Activated T-cell treated with anti-CD3 and anti-CD28 coated beads, Interleukin-2, amount 50 U/mL, for 1 hour (primary cell): ENCODE measurements around the gene COX4I1.

ENCODE experiments used
- DNase-seq: peaks from one replicate; pipeline ENCODE4 v3.0.0-alpha.2; 2020

Gene COX4I1

GRCh38 chr16:85768199-85768598, 31.3 kb upstream of the COX4I1 start:
- DNase-seq, result no peak

- no peak for DNase-seq
Measured at GRCh38 chr16:85770741-85771140, 28.8 kb upstream of the COX4I1 start.

- no peak for DNase-seq
Measured at GRCh38 chr16:85773044-85773443, 26.5 kb upstream of the COX4I1 start.

- no peak for DNase-seq
Measured at GRCh38 chr16:85774136-85774535, 25.4 kb upstream of the COX4I1 start.

- DNase-seq, result no peak
Measured at GRCh38 chr16:85774811-85775210, 24.7 kb upstream of the COX4I1 start.

- DNase-seq, result no peak
Measured at GRCh38 chr16:85777583-85778310, 21.7 kb upstream of the COX4I1 start.

- DNase-seq, result no peak
Measured at GRCh38 chr16:85778873-85779272, 20.6 kb upstream of the COX4I1 start.

GRCh38 chr16:85780281-85780680, 19.2 kb upstream of the COX4I1 start:
- DNase-seq, result no peak

GRCh38 chr16:85781156-85781555, 18.3 kb upstream of the COX4I1 start:
- no peak for DNase-seq

GRCh38 chr16:85781695-85782370, 17.7 kb upstream of the COX4I1 start:
- no peak for DNase-seq

- no peak for DNase-seq
Measured at GRCh38 chr16:85782451-85782850, 17.0 kb upstream of the COX4I1 start.

GRCh38 chr16:85783441-85783840, 16.1 kb upstream of the COX4I1 start:
- DNase-seq, result no peak

- DNase-seq, result no peak
Measured at GRCh38 chr16:85784813-85785212, 14.7 kb upstream of the COX4I1 start.

- DNase-seq, result no peak
Measured at GRCh38 chr16:85785927-85786326, 13.6 kb upstream of the COX4I1 start.

- no peak for DNase-seq
Measured at GRCh38 chr16:85788819-85789218, 10.7 kb upstream of the COX4I1 start.

GRCh38 chr16:85789773-85790172, 9.7 kb upstream of the COX4I1 start:
- DNase-seq, result no peak

- no peak for DNase-seq
Measured at GRCh38 chr16:85793662-85794298, 5.7 kb upstream of the COX4I1 start.

- DNase-seq, result no peak
Measured at GRCh38 chr16:85794696-85795095, 4.8 kb upstream of the COX4I1 start.

- no peak for DNase-seq
Measured at GRCh38 chr16:85796152-85796551, 3.3 kb upstream of the COX4I1 start.

GRCh38 chr16:85796599-85796998, 2.9 kb upstream of the COX4I1 start:
- no peak for DNase-seq

- no peak for DNase-seq
Measured at GRCh38 chr16:85798283-85798776, 1.2 kb upstream of the COX4I1 start.

- no peak for DNase-seq
Measured at GRCh38 chr16:85798901-85799496, 496 bp upstream of the COX4I1 start.

- no peak for DNase-seq
Measured at GRCh38 chr16:85800321-85800669, 800 bp downstream of the COX4I1 start.

GRCh38 chr16:85803570-85803969, 4.1 kb downstream of the COX4I1 start:
- no peak for DNase-seq
